Right atrium auricular region (tissue), 2 donors: ENCODE results near the gene PTGFRN. TPM values are rescaled to one million over a fixed set of nuclear protein-coding genes. Genes with fewer than 3 reads are reported as not detected.
A peak's percentile ranks its signal among the peaks of the same experiment; 100 is the strongest.

Experiments used
- DNase-seq: peaks from one replicate; pipeline ENCODE4 v3.0.0-alpha.2; 2019; ENCODE audit warnings: low spot score
- H3K27ac ChIP-seq, 2 donors: fragments of 200-600 bp; sonication (generic); 1 replicate in 1 of 2; 2 replicates in 1 of 2; pipeline ENCODE4 v1.5.1; 2016 to 2019
- H3K27me3 ChIP-seq, 2 donors: fragments of 200-600 bp; sonication (generic); one replicate each; pipeline versions ENCODE4 v1.5.1 to v1.6.0; 2017 to 2019
- H3K36me3 ChIP-seq: fragments of 200-600 bp; sonication (generic); one replicate; pipeline ENCODE4 v1.5.1; 2016
- H3K4me1 ChIP-seq, 2 donors: fragments of 200-600 bp; sonication (generic); one replicate each; pipeline versions ENCODE4 v1.5.1 to v1.6.0; 2017 to 2019
- H3K4me3 ChIP-seq, 2 donors: fragments of 200-600 bp; sonication (generic); 1 replicate in 1 of 2; 2 replicates in 1 of 2; pipeline ENCODE4 v1.5.1; 2017 to 2019; ENCODE audit warnings: mild to moderate bottlenecking in 1 of 2, moderate library complexity in 1 of 2
- H3K9me3 ChIP-seq, 2 donors: fragments of 200-600 bp; sonication (generic); one replicate each; pipeline ENCODE4 v1.5.1; 2019
- total RNA-seq, 2 donors: library from RNA; depleted of rRNA; stranded (reverse); fragments of >200 nt; gene quantifications; one replicate each; pipeline ENCODE4 v1.1.0, GENCODE V29; 2016
- TF ChIP-seq, protein P1 (sequence below), 2 donors: fragments of 200-600 bp; sonication (generic); IDR thresholded peaks; one replicate each; pipeline ENCODE4 v1.5.1; 2019; ENCODE audit warnings: antibody characterized with exemption in 2 of 2

The PTGFRN gene
- total RNA-seq, 2 donors from 2014 or later, result 129 to 141 TPM

DNA sequence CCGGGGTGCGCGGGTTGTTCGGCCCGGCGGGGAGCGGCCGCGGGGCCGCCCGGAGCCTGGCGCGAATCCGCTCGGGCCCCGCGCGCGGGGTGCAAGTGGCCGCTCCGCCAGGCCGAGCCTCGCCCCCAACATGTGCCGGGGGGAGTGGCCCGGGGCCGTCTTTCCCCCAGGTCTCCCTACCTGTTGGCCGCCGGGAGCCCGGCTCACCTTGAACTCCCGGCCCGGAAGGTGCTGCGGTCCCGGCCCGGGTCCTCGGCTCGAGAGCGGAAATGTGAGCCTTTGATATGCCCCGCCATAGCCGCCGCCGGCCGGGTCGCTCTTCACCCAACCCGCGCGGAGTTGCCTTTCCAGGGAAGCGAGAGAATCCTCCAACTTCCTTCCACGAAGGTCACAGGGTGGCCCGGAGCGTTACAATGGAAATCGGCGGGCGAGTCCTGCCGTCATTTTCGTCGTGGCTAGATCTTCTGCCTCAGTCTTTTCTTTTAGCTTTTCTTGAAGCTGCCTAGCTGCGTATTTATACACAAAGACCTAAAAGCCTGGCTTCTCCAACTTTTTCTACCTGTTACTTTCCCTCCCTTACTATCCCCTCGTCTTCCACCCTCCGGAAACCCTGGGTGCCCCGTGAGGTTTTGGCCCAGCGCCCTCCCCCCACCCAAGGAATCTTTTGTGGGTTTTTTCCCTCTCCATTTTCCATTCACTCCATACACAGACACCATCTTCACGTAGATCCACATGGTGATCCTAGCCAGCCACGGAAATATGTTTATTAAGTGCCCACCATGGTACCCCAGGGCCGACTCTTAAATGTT, 867 bp downstream of the PTGFRN start:
- no peaks in the 10 kb centered on the region for H3K9me3 ChIP-seq
- TF ChIP-seq, protein P1, sequence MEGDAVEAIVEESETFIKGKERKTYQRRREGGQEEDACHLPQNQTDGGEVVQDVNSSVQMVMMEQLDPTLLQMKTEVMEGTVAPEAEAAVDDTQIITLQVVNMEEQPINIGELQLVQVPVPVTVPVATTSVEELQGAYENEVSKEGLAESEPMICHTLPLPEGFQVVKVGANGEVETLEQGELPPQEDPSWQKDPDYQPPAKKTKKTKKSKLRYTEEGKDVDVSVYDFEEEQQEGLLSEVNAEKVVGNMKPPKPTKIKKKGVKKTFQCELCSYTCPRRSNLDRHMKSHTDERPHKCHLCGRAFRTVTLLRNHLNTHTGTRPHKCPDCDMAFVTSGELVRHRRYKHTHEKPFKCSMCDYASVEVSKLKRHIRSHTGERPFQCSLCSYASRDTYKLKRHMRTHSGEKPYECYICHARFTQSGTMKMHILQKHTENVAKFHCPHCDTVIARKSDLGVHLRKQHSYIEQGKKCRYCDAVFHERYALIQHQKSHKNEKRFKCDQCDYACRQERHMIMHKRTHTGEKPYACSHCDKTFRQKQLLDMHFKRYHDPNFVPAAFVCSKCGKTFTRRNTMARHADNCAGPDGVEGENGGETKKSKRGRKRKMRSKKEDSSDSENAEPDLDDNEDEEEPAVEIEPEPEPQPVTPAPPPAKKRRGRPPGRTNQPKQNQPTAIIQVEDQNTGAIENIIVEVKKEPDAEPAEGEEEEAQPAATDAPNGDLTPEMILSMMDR (IDR thresholded peaks at IDR 0.05), result no peak
- peak overlapping the region; percentile 90 to 93 for H3K27ac ChIP-seq
- peak overlapping the region; percentile 64 to 85 for H3K4me3 ChIP-seq
- H3K27me3 ChIP-seq, result no peaks in the 10 kb centered on the region
- peak; percentile 64 for DNase-seq
- no peaks in the 10 kb centered on the region for H3K36me3 ChIP-seq
- peaks cover 0 to 49% of the 10 kb centered on the region in 2 donors for H3K4me1 ChIP-seq

DNA sequence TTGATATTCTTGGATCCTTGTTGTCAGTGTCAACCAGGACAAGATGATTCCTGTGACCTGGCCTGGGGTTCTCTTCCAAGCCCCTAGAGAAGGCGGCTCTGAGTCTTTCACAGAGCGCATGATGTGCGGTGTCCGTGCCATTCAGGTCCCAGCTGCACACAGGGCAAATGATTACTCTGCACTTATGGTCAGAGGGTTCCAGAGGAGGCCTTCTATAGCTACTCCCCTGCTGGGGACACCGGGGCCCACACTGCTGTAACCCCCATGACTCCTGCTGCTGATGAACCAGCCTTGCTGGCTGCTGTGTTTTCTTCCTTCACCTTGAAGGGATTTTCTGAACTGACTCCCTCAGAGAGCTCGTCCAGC, 1.5 kb downstream of the PTGFRN start:
- no peaks in the 10 kb centered on the region for H3K36me3 ChIP-seq
- H3K4me3 ChIP-seq, result peak overlapping the region; percentile 64 to 85
- H3K9me3 ChIP-seq, result no peaks in the 10 kb centered on the region
- TF ChIP-seq, protein P1 (IDR thresholded peaks at IDR 0.05), result no peak
- H3K27me3 ChIP-seq, result no peaks in the 10 kb centered on the region
- no peak for DNase-seq
- peaks cover 0 to 55% of the 10 kb centered on the region in 2 donors for H3K4me1 ChIP-seq
- peak overlapping the region; percentile 90 to 93 for H3K27ac ChIP-seq

DNA sequence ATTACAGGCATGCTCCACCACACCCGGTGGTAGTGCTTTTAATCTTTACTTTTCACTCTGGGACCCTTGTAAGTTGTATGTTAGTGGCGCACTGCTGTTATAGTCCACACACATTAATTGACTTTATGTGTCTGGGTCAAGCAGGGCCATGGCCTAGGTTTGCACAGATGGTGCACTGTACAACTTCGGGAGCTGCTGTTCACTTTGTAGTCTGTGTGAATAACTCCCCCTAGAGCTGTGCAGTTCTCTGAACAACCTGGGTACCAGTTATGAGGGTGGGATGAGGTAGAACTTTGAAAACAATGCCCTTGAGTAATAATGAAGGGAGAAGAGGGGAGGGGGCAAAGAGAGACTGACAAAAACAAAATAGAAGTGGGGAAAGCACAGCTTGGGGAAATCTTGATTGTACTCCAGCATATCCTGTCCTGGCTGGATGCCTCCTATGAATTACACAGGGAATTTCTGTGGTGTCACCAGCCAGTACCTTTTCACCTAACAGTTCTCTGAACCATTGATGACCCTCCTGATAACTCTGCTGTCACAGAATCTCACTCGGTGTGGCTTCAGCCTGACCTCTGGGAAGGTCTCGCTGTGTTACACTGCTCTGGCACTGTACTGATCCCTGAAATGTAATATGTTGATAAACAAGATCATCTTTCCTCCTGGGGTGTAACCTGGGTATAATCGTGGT, 2.2 kb downstream of the PTGFRN start:
- Histone ChIP-seq H3K9me3 (no peaks in the 10 kb centered on the region), H3K4me1 (peaks cover 0 to 62% of the 10 kb centered on the region in 2 donors), H3K27me3 (no peaks in the 10 kb centered on the region), H3K4me3 (peak overlapping the region; percentile 7 to 85), H3K36me3 (no peaks in the 10 kb centered on the region), H3K27ac (peak overlapping the region; percentile 90 to 93)
- DNase-seq, result no peak
- TF ChIP-seq, protein P1 (IDR thresholded peaks at IDR 0.05), result no peak

- H3K4me3 ChIP-seq, result no peak overlapping the region
- TF ChIP-seq, protein P1 (IDR thresholded peaks at IDR 0.05), result no peak
- H3K27me3 ChIP-seq, result no peaks in the 10 kb centered on the region
- H3K4me1 ChIP-seq, result peaks cover 0 to 70% of the 10 kb centered on the region in 2 donors
- peak overlapping the region; percentile 90 to 93 for H3K27ac ChIP-seq
- no peak for DNase-seq
- no peaks in the 10 kb centered on the region for H3K9me3 ChIP-seq
- H3K36me3 ChIP-seq, result no peaks in the 10 kb centered on the region
Measured at GRCh38 chr1:116912846-116913245, 3.1 kb downstream of the PTGFRN start.

DNA sequence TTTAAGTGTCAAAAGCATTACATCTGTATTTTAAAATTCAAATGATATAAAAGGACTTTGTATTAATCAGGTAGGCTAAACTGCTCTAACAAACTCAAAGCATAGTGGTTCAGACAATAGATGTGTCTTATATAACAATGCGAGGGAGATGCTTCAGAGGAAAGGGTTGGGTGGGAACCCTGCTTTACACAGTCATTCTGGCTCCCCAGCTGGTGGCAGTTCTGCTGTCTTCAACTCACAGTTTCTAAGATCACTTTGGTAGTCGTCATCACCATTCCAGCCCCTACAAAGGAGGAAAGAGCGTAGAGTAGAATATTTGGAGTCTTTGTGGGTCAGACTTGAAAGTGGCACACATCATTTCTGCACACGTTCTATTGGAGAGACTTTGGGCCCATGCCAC, 4.2 kb downstream of the PTGFRN start:
- Histone ChIP-seq H3K4me3 (no peak overlapping the region), H3K4me1 (peaks cover 0 to 69% of the 10 kb centered on the region in 2 donors), H3K27me3 (no peaks in the 10 kb centered on the region), H3K9me3 (no peaks in the 10 kb centered on the region), H3K27ac (peak overlapping the region; percentile 68 to 90), H3K36me3 (no peaks in the 10 kb centered on the region)
- DNase-seq, result no peak
- TF ChIP-seq, protein P1 (IDR thresholded peaks at IDR 0.05), result no peak
